ENCODE measurements around the gene TMEM204. TPM values are rescaled to one million over a fixed set of nuclear protein-coding genes. Genes with fewer than 3 reads are reported as not detected.

Gene TMEM204
- polyA plus RNA-seq, 1 donor from 2014 or later, result not detected

DNA sequence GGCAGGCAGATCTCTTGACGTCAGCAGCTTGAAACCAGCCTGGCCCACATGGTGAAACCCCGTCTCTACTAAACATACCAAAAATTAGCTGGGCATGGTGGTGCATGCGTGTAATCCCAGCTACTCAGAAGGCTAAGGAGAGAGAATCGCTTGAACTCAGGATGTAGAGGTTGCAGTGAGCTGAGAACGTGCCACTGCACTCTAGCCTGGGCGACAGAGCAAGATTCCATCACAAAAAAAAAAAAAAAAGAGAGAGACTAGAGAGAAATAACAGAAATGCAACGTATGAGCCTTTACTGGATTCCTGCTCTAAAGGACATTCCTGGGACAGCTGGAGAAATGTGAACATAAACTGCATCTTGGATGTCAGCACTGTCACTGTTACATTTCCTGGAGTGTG, 67.6 kb downstream of the TMEM204 start:
- H3K27me3 ChIP-seq (ENCODE audit: insufficient read depth, low read depth, low read length), result no peaks in the 10 kb centered on the region
- no peak overlapping the region for H3K4me3 ChIP-seq (ENCODE audit: low read length)
- no peak overlapping the region for H3K4me2 ChIP-seq (ENCODE audit: low read length)
- H3K9ac ChIP-seq (ENCODE audit: low read length), result no peak overlapping the region
- no peak overlapping the region for H2AFZ ChIP-seq (ENCODE audit: low read depth, low read length)
- H3K36me3 ChIP-seq (ENCODE audit: insufficient read depth, low read length), result no peaks in the 10 kb centered on the region
- no peaks in the 10 kb centered on the region for H4K20me1 ChIP-seq (ENCODE audit: insufficient read depth)
- H3K79me2 ChIP-seq (replicated peaks; ENCODE audit: insufficient read depth, low read length), result no peaks in the 10 kb centered on the region
- no peak overlapping the region for H3K27ac ChIP-seq (ENCODE audit: low read length)
- TF ChIP-seq TAF1 (IDR thresholded peaks at IDR 0.05; ENCODE audit: low read depth) (no peak), POLR2AphosphoS5 (IDR thresholded peaks at IDR 0.05) (no peak), CTCF (IDR thresholded peaks at IDR 0.05; ENCODE audit: poor library complexity, severe bottlenecking) (no peak), SMC3 (conservative IDR thresholded peaks at IDR 0.05; ENCODE audit: poor library complexity) (no peak), EZH2 (IDR thresholded peaks at IDR 0.05; ENCODE audit: borderline replicate concordance, insufficient read depth, low read length, poor library complexity, severe bottlenecking) (no peak), RAD21 (conservative IDR thresholded peaks at IDR 0.05) (no peak), MXI1 (conservative IDR thresholded peaks at IDR 0.05; ENCODE audit: poor library complexity, severe bottlenecking) (no peak), EP300 (conservative IDR thresholded peaks at IDR 0.05; ENCODE audit: poor library complexity, severe bottlenecking) (no peak)
- TF ChIP-seq, protein P1, sequence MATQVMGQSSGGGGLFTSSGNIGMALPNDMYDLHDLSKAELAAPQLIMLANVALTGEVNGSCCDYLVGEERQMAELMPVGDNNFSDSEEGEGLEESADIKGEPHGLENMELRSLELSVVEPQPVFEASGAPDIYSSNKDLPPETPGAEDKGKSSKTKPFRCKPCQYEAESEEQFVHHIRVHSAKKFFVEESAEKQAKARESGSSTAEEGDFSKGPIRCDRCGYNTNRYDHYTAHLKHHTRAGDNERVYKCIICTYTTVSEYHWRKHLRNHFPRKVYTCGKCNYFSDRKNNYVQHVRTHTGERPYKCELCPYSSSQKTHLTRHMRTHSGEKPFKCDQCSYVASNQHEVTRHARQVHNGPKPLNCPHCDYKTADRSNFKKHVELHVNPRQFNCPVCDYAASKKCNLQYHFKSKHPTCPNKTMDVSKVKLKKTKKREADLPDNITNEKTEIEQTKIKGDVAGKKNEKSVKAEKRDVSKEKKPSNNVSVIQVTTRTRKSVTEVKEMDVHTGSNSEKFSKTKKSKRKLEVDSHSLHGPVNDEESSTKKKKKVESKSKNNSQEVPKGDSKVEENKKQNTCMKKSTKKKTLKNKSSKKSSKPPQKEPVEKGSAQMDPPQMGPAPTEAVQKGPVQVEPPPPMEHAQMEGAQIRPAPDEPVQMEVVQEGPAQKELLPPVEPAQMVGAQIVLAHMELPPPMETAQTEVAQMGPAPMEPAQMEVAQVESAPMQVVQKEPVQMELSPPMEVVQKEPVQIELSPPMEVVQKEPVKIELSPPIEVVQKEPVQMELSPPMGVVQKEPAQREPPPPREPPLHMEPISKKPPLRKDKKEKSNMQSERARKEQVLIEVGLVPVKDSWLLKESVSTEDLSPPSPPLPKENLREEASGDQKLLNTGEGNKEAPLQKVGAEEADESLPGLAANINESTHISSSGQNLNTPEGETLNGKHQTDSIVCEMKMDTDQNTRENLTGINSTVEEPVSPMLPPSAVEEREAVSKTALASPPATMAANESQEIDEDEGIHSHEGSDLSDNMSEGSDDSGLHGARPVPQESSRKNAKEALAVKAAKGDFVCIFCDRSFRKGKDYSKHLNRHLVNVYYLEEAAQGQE (IDR thresholded peaks at IDR 0.05; ENCODE audit: borderline replicate concordance), result no peak
- H3K9me2 ChIP-seq (ENCODE audit: insufficient read depth, low read length), result no peaks in the 10 kb centered on the region
- H3K9me3 ChIP-seq (ENCODE audit: low read length), result no peaks in the 10 kb centered on the region
- H3F3A ChIP-seq (ENCODE audit: insufficient read depth, low read length, poor library complexity, severe bottlenecking), result no peaks in the 10 kb centered on the region

- Histone ChIP-seq H3K9me2 (ENCODE audit: insufficient read depth, low read length) (no peaks in the 10 kb centered on the region), H3K27ac (ENCODE audit: low read length) (no peak overlapping the region), H3F3A (ENCODE audit: insufficient read depth, low read length, poor library complexity, severe bottlenecking) (no peaks in the 10 kb centered on the region), H3K4me3 (ENCODE audit: low read length) (no peak overlapping the region), H3K9me3 (ENCODE audit: low read length) (no peaks in the 10 kb centered on the region), H3K79me2 (replicated peaks; ENCODE audit: insufficient read depth, low read length) (no peaks in the 10 kb centered on the region), H3K27me3 (ENCODE audit: insufficient read depth, low read depth, low read length) (no peaks in the 10 kb centered on the region), H4K20me1 (ENCODE audit: insufficient read depth) (no peaks in the 10 kb centered on the region), H3K4me2 (ENCODE audit: low read length) (no peak overlapping the region), H3K9ac (ENCODE audit: low read length) (no peak overlapping the region), H3K36me3 (ENCODE audit: insufficient read depth, low read length) (no peaks in the 10 kb centered on the region), H2AFZ (ENCODE audit: low read depth, low read length) (no peak overlapping the region)
- TF ChIP-seq TAF1 (IDR thresholded peaks at IDR 0.05; ENCODE audit: low read depth) (no peak), EP300 (conservative IDR thresholded peaks at IDR 0.05; ENCODE audit: poor library complexity, severe bottlenecking) (no peak), RAD21 (conservative IDR thresholded peaks at IDR 0.05) (no peak), CTCF (IDR thresholded peaks at IDR 0.05; ENCODE audit: poor library complexity, severe bottlenecking) (no peak), MXI1 (conservative IDR thresholded peaks at IDR 0.05; ENCODE audit: poor library complexity, severe bottlenecking) (no peak), SMC3 (conservative IDR thresholded peaks at IDR 0.05; ENCODE audit: poor library complexity) (no peak), EZH2 (IDR thresholded peaks at IDR 0.05; ENCODE audit: borderline replicate concordance, insufficient read depth, low read length, poor library complexity, severe bottlenecking) (no peak), POLR2AphosphoS5 (IDR thresholded peaks at IDR 0.05) (no peak)
- TF ChIP-seq, protein P1 (IDR thresholded peaks at IDR 0.05; ENCODE audit: borderline replicate concordance), result no peak
Measured at GRCh38 chr16:1601489-1601888, 68.0 kb downstream of the TMEM204 start.

All from neural cell (in vitro differentiated cells).